HG03196 (cell line): ENCODE results near the gene PVR.
"Not testable (repeated sequence)": the region's sequence is repeated elsewhere in the genome, so short reads cannot be mapped to it uniquely, and the experiment has no call there.

Experiments
- ATAC-seq: cut with Tn5 transposase; IDR thresholded peaks from one replicate; pipeline ENCODE4 v1.9.1; 2021; ENCODE audit not compliant: unreplicated experiment

PVR gene

GRCh38 chr19:44617110-44617880 is 26.4 kb upstream of the PVR start:
- no peak for ATAC-seq

GRCh38 chr19:44618640-44619357 is 24.9 kb upstream of the PVR start:
- no peak for ATAC-seq

GRCh38 chr19:44620667-44621066 is 23.0 kb upstream of the PVR start:
- no peak for ATAC-seq

- ATAC-seq: no peak
Measured at GRCh38 chr19:44621367-44621766, 22.3 kb upstream of the PVR start.

DNA sequence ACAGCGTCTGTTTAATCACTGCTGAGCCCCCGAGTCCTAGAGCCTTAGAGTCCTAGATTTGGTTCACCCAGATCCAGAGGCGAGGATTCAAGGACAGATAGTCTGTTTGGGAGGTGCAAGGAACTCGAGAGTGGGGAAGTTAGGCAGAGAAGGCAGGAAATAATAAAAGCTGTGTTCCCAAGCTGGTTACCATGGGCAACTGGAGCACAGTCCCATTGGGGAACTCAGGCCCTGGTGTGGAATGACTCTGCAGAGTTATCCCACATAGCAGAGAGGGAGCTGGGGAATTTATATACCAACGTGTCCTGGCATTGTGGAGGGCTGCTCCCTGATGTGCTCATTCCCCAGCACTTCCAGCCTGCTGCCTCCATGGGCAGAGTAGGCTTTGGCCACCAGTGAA is 20.6 kb upstream of the PVR start:
- ATAC-seq: no peak

- ATAC-seq: no peak
Measured at GRCh38 chr19:44623626-44624025, 20.1 kb upstream of the PVR start.

DNA sequence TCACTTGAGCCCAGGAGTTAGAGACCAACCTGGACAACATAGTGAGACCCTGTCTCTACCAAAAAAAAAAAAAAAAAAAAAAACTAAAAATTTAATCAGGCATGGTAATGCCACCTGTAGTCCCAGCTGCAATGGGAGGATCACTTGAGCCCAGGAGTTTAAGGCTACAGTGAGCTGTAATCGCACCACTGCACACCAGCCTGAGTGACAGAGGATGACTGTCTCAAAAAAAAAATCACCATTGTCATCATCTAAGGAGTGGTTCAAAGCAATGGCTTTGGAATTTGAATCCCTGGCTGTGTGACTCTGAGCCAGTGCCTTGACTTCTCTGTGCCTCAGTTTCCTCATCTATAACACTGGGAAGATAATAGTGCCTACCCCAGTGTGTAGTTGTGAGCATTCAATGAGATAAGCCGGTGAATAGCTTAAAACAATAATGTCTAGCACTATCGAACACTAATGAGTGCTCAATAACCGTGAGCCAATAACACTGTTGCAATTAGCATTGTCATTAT is 18.8 kb upstream of the PVR start:
- ATAC-seq: no peak

DNA sequence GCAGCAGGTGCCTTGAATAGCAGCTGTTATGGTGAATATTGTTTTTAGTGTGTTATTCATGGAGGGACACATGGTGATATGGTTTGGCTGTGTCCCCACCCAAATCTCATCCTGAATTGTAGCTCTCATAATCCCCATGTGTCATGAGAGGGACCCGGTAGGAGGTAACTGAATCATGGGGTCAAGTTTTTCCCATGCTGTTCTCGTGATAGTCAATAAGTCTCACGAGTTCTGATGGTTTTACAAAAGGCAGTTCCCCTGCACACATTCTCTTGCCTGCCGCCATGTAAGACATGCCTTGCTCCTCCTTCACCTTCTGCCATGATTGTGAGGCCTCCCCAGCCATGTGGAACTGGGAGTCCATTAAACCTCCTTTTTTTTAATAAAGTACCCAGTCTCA is 18.1 kb upstream of the PVR start:
- not testable (repeated sequence) for ATAC-seq

DNA sequence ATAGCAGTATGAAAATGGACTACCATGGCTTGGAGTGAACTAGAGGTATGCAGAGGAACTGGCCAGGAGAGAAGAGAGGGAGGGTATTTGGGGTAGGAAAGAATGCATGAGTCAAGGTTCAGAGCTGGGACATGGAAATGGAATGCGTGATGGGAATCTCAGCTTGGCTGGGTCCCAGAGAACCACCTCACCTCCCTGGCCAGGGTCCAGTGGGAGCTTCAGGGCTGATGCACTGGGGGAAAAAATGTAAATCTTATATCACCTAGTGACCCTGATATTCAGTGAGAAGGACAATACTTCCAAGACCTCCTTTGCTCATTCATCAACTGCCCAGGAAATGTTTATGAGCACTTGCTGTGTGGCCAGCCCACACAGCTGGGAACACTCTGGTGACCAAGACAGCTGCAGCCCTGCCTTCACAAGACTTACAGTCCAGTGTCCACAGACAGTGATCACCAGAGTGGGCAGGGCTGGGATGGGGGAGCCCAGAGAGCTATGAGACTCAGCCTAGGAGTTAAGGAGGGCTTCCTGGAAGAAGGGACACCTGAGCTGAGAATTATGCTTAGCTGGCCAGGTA is 17.6 kb upstream of the PVR start:
- no peak for ATAC-seq

- ATAC-seq: no peak
Measured at GRCh38 chr19:44627631-44628030, 16.1 kb upstream of the PVR start.

DNA sequence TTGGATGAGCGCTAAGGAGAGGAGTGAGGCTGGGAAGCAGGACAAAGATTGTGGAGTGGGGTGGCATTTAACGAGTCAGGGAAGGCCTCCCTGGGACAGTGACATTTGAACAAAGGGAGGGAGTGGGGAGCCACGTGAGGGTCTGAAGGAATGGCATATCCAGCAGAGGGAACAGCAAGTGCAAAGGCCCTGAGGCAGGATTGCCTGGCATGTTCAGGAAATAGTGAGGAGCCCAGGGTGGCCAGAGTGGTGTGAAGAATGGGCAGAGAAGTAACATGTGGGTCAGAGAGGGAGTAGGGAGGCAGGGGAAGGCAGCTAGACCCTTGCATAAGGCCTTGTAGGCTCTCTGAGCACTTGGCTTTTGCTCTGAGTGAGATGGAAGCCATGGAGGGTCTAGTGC is 14.9 kb upstream of the PVR start:
- no peak for ATAC-seq

GRCh38 chr19:44631611-44632010 is 12.1 kb upstream of the PVR start:
- not testable (repeated sequence) for ATAC-seq

GRCh38 chr19:44634058-44634457 is 9.7 kb upstream of the PVR start:
- ATAC-seq: not testable (repeated sequence)

GRCh38 chr19:44634785-44635184 is 8.9 kb upstream of the PVR start:
- no peak for ATAC-seq

- ATAC-seq: no peak
Measured at GRCh38 chr19:44635581-44636438, 7.9 kb upstream of the PVR start.

- ATAC-seq: no peak
Measured at GRCh38 chr19:44636439-44637389, 7.0 kb upstream of the PVR start.

DNA sequence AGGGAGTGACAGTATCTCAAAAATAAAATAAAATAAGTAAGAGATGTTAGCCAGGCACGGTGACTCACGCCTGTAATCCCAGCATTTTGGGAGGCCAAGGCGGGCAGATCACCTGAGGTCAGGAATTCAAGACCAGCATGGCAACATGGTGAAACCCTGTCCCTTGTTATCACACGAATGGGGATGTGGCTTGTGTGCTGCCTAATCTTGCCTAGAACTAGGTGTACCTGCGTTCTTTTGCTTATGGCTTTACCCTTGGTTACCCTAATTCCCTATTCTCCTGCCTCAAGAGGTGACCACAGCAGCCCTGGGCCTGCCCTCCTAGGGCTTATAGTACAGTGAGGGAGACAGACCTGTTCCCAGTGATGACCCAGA is 6.3 kb upstream of the PVR start:
- ATAC-seq: no peak

DNA sequence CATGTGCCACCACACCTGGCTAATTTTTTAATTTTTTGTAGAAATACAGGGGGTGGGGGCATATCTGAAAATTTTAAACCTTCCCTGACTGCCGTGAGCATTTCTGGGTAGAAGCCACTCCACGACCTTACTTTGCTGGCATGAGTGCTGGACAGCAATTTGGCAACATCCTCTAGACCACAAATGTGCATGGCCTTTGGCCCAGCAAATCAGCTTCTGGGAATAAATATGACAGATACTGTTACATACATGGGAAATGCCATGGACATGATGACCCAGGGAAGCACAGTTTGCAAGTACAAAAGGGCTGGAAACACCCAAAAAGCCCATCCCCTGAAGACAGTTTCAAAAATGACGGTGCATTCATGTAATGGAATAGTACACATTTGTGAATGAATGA is 3.2 kb upstream of the PVR start:
- no peak for ATAC-seq

GRCh38 chr19:44641501-44642265 is 2.0 kb upstream of the PVR start:
- no peak for ATAC-seq
